Lower lobe of right lung (tissue), 2 donors: Measurements from ENCODE around the gene KIF2C. TPM values are rescaled to one million over a fixed set of nuclear protein-coding genes. Genes with fewer than 3 reads are reported as not detected.
"Not testable (repeated sequence)": the region's sequence is repeated elsewhere in the genome, so short reads cannot be mapped to it uniquely, and the experiment has no call there.

ENCODE experiments used
- ATAC-seq, 2 donors: fragments of 200-7000 bp; cut with Tn5 transposase; one replicate each; pipeline ENCODE4 v1.9.1; 2020 to 2022; ENCODE audit warnings: mild to moderate bottlenecking in 2 of 2, moderate library complexity in 2 of 2
- DNase-seq: peaks from one replicate; pipeline ENCODE4 v3.0.0-alpha.2; 2020
- H3K27ac ChIP-seq: fragments of 200-600 bp; one replicate; pipeline ENCODE4 v1.8.0; 2022
- H3K27me3 ChIP-seq: fragments of 200-600 bp; one replicate; pipeline ENCODE4 v1.8.0; 2022; ENCODE audit warnings: low read depth
- H3K36me3 ChIP-seq: fragments of 200-600 bp; one replicate; pipeline ENCODE4 v1.8.0; 2022; ENCODE audit warnings: mild to moderate bottlenecking
- H3K4me1 ChIP-seq: fragments of 200-600 bp; one replicate; pipeline ENCODE4 v1.8.0; 2022
- H3K4me3 ChIP-seq: fragments of 200-600 bp; one replicate; pipeline ENCODE4 v1.8.0; 2022; ENCODE audit warnings: mild to moderate bottlenecking
- H3K9me3 ChIP-seq: fragments of 200-600 bp; one replicate; pipeline ENCODE4 v1.8.0; 2022
- intact Hi-C: fragments of 100-400 bp; cut with DNase I; formaldehyde crosslinking; loops from one replicate; pipeline ENCODE4 v1.11.0; 2022
- total RNA-seq: library from RNA; stranded (reverse); fragmentation: NEBNext Ultra II Directional; extraction: Animal tissue kit (Norgen Biotek cat#: 25700); gene quantifications from one replicate; pipeline ENCODE4 v1.2.1, GENCODE V29; 2021
- TF ChIP-seq, protein P1 (sequence below): fragments of 200-600 bp; IDR thresholded peaks from one replicate; pipeline ENCODE4 v1.8.0; 2022; ENCODE audit warnings: antibody characterized with exemption, mild to moderate bottlenecking
- donor health status: DM: no; HTN: yes; CAD: no; lungs with severe emphysema.

The KIF2C gene
- total RNA-seq, 1 donor from 2014 or later = 1.7 TPM

DNA sequence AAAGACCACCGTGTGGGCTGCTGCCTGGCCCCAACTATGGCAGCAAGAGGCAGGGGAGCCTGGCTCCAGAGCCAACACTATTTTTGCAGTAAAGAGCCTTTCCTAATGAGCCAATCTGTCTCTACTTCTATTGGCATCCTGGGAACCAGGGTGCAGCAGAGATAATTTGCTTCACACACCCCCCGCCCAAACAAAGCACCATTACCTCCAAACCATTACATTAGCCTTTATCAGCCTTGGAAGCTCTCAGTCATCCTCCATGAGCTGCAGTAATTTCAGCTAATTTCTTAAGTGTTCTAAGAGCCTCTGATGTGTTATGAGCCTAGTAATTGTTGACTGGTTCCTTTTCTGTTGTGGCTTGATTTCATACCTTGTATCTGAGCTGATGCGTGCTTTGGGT is 43.5 kb upstream of the KIF2C start:
- Histone ChIP-seq H3K27ac (no peak overlapping the region), H3K9me3 (no peaks in the 10 kb centered on the region), H3K36me3 (no peaks in the 10 kb centered on the region), H3K27me3 (no peaks in the 10 kb centered on the region), H3K4me1 (peaks cover 4% of the 10 kb centered on the region), H3K4me3 (no peak overlapping the region)
- intact Hi-C loops = no loop called here
- ATAC-seq (no peak), DNase-seq (no peak)
- TF ChIP-seq, protein P1, sequence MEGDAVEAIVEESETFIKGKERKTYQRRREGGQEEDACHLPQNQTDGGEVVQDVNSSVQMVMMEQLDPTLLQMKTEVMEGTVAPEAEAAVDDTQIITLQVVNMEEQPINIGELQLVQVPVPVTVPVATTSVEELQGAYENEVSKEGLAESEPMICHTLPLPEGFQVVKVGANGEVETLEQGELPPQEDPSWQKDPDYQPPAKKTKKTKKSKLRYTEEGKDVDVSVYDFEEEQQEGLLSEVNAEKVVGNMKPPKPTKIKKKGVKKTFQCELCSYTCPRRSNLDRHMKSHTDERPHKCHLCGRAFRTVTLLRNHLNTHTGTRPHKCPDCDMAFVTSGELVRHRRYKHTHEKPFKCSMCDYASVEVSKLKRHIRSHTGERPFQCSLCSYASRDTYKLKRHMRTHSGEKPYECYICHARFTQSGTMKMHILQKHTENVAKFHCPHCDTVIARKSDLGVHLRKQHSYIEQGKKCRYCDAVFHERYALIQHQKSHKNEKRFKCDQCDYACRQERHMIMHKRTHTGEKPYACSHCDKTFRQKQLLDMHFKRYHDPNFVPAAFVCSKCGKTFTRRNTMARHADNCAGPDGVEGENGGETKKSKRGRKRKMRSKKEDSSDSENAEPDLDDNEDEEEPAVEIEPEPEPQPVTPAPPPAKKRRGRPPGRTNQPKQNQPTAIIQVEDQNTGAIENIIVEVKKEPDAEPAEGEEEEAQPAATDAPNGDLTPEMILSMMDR = no peak

DNA sequence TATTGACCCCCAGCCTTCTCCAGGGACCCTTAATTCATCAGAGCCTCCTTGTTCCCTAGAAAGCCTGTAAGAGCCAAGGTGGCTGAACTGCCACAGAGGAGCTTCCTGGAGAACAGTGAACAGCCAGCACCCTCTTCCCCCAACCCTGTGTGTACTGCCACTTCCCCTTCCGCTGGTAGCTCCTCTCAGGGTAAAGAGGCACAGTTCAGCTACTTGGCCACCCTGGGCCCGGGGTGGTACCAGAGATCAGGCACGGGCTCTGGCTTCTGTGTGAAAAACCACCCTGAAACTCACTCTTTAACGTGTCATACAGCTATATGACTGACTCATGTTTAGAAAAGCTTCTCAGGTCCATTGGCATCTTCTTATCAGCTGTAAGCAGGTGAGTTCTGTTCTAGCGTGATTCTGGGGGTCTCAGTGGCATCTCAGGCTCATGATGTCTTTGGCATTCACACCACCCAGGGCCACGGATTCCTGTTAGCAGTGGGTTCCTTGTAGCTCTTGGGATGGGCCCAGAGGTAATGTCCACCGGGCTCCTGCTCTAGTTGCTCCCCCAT is 42.8 kb upstream of the KIF2C start:
- peak; percentile 41 to 73 for ATAC-seq
- no peak for DNase-seq
- no peak overlapping the region for H3K27ac ChIP-seq
- TF ChIP-seq, protein P1 = no peak
- no peaks in the 10 kb centered on the region for H3K36me3 ChIP-seq
- H3K9me3 ChIP-seq = no peaks in the 10 kb centered on the region
- no peaks in the 10 kb centered on the region for H3K27me3 ChIP-seq
- intact Hi-C loops = no loop called here
- H3K4me1 ChIP-seq = peaks cover 4% of the 10 kb centered on the region
- no peak overlapping the region for H3K4me3 ChIP-seq

DNA sequence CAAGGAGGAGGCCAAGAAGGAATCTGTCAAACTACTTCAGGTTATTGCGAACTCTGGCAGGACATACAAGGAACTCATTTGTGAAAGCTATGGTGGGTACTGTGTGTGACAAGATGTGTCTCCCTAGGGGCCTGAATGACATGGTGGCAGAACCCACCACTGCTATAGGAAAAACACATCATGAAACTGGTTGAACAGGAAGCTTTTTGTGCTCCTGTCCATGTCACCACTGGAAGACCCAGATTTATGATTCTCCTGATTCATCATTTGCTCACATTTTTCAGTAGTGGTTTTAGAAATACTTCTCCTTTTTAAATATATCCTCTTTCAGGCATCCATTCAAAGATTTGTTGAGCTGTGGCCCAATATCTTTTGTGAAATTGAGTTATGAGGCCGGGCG is 41.5 kb upstream of the KIF2C start:
- DNase-seq (no peak), ATAC-seq (no peak)
- Histone ChIP-seq H3K27ac (no peak overlapping the region), H3K9me3 (no peaks in the 10 kb centered on the region), H3K36me3 (no peaks in the 10 kb centered on the region), H3K4me3 (no peak overlapping the region), H3K27me3 (no peaks in the 10 kb centered on the region), H3K4me1 (peaks cover 4% of the 10 kb centered on the region)
- intact Hi-C loops = no loop called here
- TF ChIP-seq, protein P1 = no peak

DNA sequence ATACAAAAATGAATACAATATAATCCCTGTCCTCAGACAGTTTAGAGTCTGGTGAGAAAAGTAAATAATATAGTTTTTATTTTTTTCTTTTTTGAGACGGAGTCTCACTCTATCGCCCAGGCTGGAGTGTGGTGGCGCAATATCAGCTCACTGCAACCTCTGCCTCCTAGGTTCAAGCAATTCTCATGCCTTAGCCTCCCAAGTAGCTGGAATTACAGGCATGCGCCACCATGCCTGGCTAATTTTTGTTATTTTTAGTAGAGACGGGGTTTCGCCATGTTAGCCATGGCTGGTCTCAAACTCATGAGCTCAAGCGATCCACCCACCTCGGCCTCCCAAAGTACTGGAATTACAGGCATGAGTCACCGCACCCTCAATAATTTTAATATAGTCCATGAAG is 40.3 kb upstream of the KIF2C start:
- DNase-seq, intact Hi-C loops, H3K4me3 ChIP-seq, H3K27ac ChIP-seq, ATAC-seq, H3K4me1 ChIP-seq, H3K27me3 ChIP-seq, H3K36me3 ChIP-seq, H3K9me3 ChIP-seq: not testable (repeated sequence)

DNA sequence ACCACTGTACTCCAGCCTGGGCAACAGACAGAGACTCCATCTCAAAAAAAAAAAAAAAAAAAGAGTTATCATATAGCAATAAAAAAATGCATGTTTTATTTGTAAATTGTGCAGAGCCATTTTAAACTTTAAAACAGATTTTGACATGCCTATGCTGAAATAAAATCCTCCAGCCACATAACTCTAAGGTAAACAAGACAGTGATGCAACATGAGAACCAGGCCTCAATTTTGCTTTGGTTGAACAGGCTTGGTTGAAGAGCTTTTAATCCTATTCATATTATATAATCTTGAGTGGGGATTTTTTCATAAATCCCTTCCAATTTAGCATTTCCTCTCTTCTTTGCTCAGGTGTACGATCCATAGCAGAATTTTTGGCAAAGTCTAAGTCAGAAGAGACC is 39.1 kb upstream of the KIF2C start:
- no peaks in the 10 kb centered on the region for H3K27me3 ChIP-seq
- H3K36me3 ChIP-seq = no peaks in the 10 kb centered on the region
- no peak for DNase-seq
- no peaks in the 10 kb centered on the region for H3K9me3 ChIP-seq
- no peak for ATAC-seq
- intact Hi-C loops = no loop called here
- TF ChIP-seq, protein P1 = no peak
- peaks cover 4% of the 10 kb centered on the region for H3K4me1 ChIP-seq
- H3K27ac ChIP-seq = no peak overlapping the region
- H3K4me3 ChIP-seq = no peak overlapping the region

DNA sequence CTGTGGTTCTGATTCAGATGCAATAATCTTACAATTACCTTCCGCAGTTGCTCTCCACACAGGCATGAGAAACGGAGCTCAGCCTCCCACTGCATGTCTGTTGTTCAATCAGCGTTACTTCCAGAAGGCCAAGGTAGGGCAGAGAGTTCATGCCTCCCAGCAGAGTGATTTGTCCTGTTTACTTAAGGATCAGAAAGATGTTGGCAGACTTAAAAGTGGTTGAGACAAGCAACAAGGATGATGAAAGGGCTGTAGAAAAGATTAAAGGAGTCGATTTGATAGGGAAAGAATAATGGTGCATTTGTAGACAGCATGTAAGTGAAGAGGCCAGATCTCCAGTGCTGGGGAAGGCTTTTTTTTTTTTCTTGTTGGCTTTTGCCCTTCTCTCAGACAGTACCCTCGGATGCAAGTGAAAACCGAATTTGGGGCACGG is 38.5 kb upstream of the KIF2C start:
- peaks cover 4% of the 10 kb centered on the region for H3K4me1 ChIP-seq
- no peak for ATAC-seq
- intact Hi-C loops = no loop called here
- DNase-seq = no peak
- no peaks in the 10 kb centered on the region for H3K36me3 ChIP-seq
- TF ChIP-seq, protein P1 = no peak
- H3K27ac ChIP-seq = no peak overlapping the region
- no peaks in the 10 kb centered on the region for H3K9me3 ChIP-seq
- H3K4me3 ChIP-seq = no peak overlapping the region
- H3K27me3 ChIP-seq = no peaks in the 10 kb centered on the region
